ENCODE measurements around the gene CAPN9.

Gene CAPN9

GRCh38 chr1:230772457-230773395, 25.5 kb downstream of the CAPN9 start:
- peak; percentile 85 for DNase-seq (ENCODE audit: low spot score)

GRCh38 chr1:230773396-230774033, 26.3 kb downstream of the CAPN9 start:
- DNase-seq (ENCODE audit: low spot score), result no peak

- DNase-seq (ENCODE audit: low spot score), result no peak
These were observed 31.9 kb downstream of the CAPN9 start for GRCh38 chr1:230778916-230779590.

GRCh38 chr1:230781131-230781530, 33.9 kb downstream of the CAPN9 start:
- DNase-seq (ENCODE audit: low spot score), result no peak

- no peak for DNase-seq (ENCODE audit: low spot score)
These were observed 34.4 kb downstream of the CAPN9 start for GRCh38 chr1:230781594-230781993.

GRCh38 chr1:230784163-230784562, 37.0 kb downstream of the CAPN9 start:
- no peak for DNase-seq (ENCODE audit: low spot score)

- DNase-seq (ENCODE audit: low spot score), result no peak
These were observed 38.6 kb downstream of the CAPN9 start for GRCh38 chr1:230785636-230786384.

GRCh38 chr1:230786385-230786753, 39.2 kb downstream of the CAPN9 start:
- no peak for DNase-seq (ENCODE audit: low spot score)

- no peak for DNase-seq (ENCODE audit: low spot score)
These were observed 40.3 kb downstream of the CAPN9 start for GRCh38 chr1:230787471-230787870.

GRCh38 chr1:230788561-230789275, 41.5 kb downstream of the CAPN9 start:
- DNase-seq (ENCODE audit: low spot score), result no peak

GRCh38 chr1:230790026-230790425, 42.8 kb downstream of the CAPN9 start:
- no peak for DNase-seq (ENCODE audit: low spot score)

- DNase-seq (ENCODE audit: low spot score), result peak; percentile 2
These were observed 44.9 kb downstream of the CAPN9 start for GRCh38 chr1:230791986-230792564.

GRCh38 chr1:230792691-230793462, 45.7 kb downstream of the CAPN9 start:
- peak; percentile 3 for DNase-seq (ENCODE audit: low spot score)

GRCh38 chr1:230793463-230793745, 46.2 kb downstream of the CAPN9 start:
- DNase-seq (ENCODE audit: low spot score), result no peak

- no peak for DNase-seq (ENCODE audit: low spot score)
These were observed 47.2 kb downstream of the CAPN9 start for GRCh38 chr1:230794431-230794830.

- DNase-seq (ENCODE audit: low spot score), result no peak
These were observed 47.9 kb downstream of the CAPN9 start for GRCh38 chr1:230794871-230795605.

GRCh38 chr1:230796626-230797025, 49.4 kb downstream of the CAPN9 start:
- peak; percentile 1 for DNase-seq (ENCODE audit: low spot score)

- peak; percentile 3 for DNase-seq (ENCODE audit: low spot score)
These were observed 50.3 kb downstream of the CAPN9 start for GRCh38 chr1:230797376-230797920.

- DNase-seq (ENCODE audit: low spot score), result peak; percentile 88
These were observed 50.8 kb downstream of the CAPN9 start for GRCh38 chr1:230797942-230798365.
